Measurements from ENCODE around the gene CUBN.

The CUBN gene

DNA sequence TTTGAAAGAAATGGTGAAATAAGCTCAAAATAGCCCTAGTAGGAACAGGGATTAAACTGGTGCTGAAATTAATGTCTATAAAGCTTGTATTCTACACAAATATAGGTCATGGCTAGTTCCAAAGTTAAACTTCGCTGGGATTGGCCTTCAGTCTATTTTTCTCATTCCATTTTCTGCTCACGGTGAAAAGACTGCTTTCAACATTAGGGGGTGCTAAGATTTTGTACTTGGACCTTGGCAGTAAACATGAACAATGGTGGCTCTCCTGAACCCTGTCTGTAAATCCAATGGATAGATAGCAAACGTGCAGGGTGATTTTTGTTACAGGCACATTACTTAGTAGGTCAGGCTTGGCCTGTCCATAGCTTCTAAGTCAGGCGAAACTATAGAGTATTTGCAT, 276.4 kb downstream of the CUBN start:
- H3K9me3 ChIP-seq (ENCODE audit: control insufficient read depth, insufficient read depth, low read depth, low read length): no peaks in the 10 kb centered on the region
- no peak overlapping the region for H3K27ac ChIP-seq (ENCODE audit: extremely low read depth, low read depth, low read length)
- H3K36me3 ChIP-seq (ENCODE audit: control insufficient read depth in 2 of 2, insufficient read depth in 1 of 2, low read length in 2 of 2): no peaks in the 10 kb centered on the region
- POLR2A ChIA-PET: interaction anchor here (1.4 kb wide), 1 partner anchor 36 kb away, joined by 5 read pairs; the partner anchor contains the start of gene RSU1
- peaks cover 4% of the 10 kb centered on the region; the same call in 1 of the 2 replicates for H3K4me1 ChIP-seq (ENCODE audit: control insufficient read depth, insufficient read depth, low read length)
- CTCF ChIA-PET: interaction anchor here (0.5 to 1.6 kb wide), 18 partner anchors 10 to 553 kb away, joined by 3 to 9 read pairs (median 4); no protein-coding TSS in a partner anchor
- no peak overlapping the region for H3K4me3 ChIP-seq (ENCODE audit: low read depth, low read length)
- no peak for TF ChIP-seq ZNF521 (tag by site-specific recombination; IDR thresholded peaks at IDR 0.05)
- TF ChIP-seq SALL2 (tag by site-specific recombination; IDR thresholded peaks at IDR 0.05; ENCODE audit: borderline replicate concordance): no peak
- peak; percentile 74 for TF ChIP-seq ZNF654 (tag by site-specific recombination; IDR thresholded peaks at IDR 0.05; ENCODE audit: low read depth)

DNA sequence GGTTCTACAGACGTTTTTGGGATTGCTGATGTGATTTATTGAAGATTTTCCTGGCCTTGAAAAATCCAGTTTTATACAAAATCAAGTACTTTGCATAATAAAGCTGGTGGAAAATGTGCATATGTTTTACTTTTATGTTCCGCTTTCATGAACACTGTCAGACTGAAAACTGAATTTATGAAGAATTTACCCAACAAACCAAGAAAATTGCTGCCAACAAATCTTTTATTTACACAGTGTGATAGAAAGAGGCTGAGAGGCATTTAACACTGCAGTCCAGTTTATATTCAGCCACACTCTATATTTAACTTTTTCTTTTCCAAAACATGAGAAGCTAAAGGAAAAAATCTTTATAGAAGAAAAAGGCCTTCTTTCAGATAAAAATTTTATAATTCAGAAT, 277.0 kb downstream of the CUBN start:
- Histone ChIP-seq H3K36me3 (ENCODE audit: control insufficient read depth in 2 of 2, insufficient read depth in 1 of 2, low read length in 2 of 2) (no peaks in the 10 kb centered on the region), H3K4me1 (ENCODE audit: control insufficient read depth, insufficient read depth, low read length) (peaks cover 4% of the 10 kb centered on the region; the same call in 1 of the 2 replicates), H3K9me3 (ENCODE audit: control insufficient read depth, insufficient read depth, low read depth, low read length) (no peaks in the 10 kb centered on the region), H3K27ac (ENCODE audit: extremely low read depth, low read depth, low read length) (no peak overlapping the region), H3K4me3 (ENCODE audit: low read depth, low read length) (no peak overlapping the region)
- POLR2A ChIA-PET: interaction anchor here (1.4 kb wide), 1 partner anchor 35 kb away, joined by 5 read pairs; the partner anchor contains the start of gene RSU1
- CTCF ChIA-PET: interaction anchor here (0.5 to 1.6 kb wide), 17 partner anchors 11 to 976 kb away, joined by 3 to 9 read pairs (median 3); no protein-coding TSS in a partner anchor
- TF ChIP-seq ZNF658 (tag by site-specific recombination; IDR thresholded peaks at IDR 0.05): no peak
- TF ChIP-seq ZBTB48 (tag by site-specific recombination; IDR thresholded peaks at IDR 0.05): no peak
- TF ChIP-seq MEIS1 (CRISPR knock-in tag; IDR thresholded peaks at IDR 0.05; ENCODE audit: borderline replicate concordance): no peak
- no peak for TF ChIP-seq ZBTB7A (tag by site-specific recombination; IDR thresholded peaks at IDR 0.05; ENCODE audit: low read depth)
- no peak for TF ChIP-seq ZNF10 (tag by site-specific recombination; IDR thresholded peaks at IDR 0.05)
- TF ChIP-seq, protein P1, sequence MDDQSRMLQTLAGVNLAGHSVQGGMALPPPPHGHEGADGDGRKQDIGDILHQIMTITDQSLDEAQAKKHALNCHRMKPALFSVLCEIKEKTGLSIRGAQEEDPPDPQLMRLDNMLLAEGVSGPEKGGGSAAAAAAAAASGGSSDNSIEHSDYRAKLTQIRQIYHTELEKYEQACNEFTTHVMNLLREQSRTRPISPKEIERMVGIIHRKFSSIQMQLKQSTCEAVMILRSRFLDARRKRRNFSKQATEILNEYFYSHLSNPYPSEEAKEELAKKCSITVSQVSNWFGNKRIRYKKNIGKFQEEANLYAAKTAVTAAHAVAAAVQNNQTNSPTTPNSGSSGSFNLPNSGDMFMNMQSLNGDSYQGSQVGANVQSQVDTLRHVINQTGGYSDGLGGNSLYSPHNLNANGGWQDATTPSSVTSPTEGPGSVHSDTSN (CRISPR knock-in tag; IDR thresholded peaks at IDR 0.05): no peak
- TF ChIP-seq SP7 (tag by site-specific recombination; IDR thresholded peaks at IDR 0.05): no peak
- TF ChIP-seq WT1 (tag by site-specific recombination; IDR thresholded peaks at IDR 0.05): no peak

DNA sequence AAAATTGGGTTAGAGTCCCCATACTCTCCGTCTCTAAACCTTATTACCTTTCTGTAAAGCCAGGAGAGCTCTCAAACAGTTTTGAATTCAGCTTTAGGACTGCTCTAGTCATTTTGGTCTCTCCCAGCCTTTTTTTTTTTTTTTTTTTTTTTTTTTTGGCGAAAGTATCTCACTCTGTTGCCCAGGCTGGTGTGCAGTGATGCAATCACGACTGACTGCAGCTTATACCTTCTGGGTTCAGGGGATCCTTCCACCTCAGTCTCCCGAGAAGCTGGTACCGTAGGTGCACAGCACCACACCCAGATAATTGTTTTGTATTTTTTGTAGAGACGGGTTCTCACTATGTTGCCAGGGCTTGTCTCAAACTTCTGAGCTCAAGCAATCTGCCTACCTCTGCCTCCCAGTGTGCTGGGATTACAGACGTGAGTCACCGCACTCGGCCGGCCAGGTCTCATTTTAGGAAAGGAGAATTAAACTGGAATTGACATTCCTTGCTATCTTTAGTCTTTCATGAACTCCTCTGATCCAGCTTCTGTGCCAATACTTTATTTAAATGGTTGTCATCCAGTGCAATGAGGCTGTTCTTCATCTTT, 281.0 kb downstream of the CUBN start:
- H3K36me3 ChIP-seq (ENCODE audit: control insufficient read depth in 2 of 2, insufficient read depth in 1 of 2, low read length in 2 of 2): no peaks in the 10 kb centered on the region
- TF ChIP-seq, protein P2, sequence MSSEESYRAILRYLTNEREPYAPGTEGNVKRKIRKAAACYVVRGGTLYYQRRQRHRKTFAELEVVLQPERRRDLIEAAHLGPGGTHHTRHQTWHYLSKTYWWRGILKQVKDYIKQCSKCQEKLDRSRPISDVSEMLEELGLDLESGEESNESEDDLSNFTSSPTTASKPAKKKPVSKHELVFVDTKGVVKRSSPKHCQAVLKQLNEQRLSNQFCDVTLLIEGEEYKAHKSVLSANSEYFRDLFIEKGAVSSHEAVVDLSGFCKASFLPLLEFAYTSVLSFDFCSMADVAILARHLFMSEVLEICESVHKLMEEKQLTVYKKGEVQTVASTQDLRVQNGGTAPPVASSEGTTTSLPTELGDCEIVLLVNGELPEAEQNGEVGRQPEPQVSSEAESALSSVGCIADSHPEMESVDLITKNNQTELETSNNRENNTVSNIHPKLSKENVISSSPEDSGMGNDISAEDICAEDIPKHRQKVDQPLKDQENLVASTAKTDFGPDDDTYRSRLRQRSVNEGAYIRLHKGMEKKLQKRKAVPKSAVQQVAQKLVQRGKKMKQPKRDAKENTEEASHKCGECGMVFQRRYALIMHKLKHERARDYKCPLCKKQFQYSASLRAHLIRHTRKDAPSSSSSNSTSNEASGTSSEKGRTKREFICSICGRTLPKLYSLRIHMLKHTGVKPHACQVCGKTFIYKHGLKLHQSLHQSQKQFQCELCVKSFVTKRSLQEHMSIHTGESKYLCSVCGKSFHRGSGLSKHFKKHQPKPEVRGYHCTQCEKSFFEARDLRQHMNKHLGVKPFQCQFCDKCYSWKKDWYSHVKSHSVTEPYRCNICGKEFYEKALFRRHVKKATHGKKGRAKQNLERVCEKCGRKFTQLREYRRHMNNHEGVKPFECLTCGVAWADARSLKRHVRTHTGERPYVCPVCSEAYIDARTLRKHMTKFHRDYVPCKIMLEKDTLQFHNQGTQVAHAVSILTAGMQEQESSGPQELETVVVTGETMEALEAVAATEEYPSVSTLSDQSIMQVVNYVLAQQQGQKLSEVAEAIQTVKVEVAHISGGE (tag by site-specific recombination; conservative IDR thresholded peaks at IDR 0.05; ENCODE audit: low read depth): no peak
- TF ChIP-seq BCL11A (tag by site-specific recombination; IDR thresholded peaks at IDR 0.05; ENCODE audit: low read depth): no peak
- TF ChIP-seq ZNF837 (tag by site-specific recombination; IDR thresholded peaks at IDR 0.05): no peak
- no peak for TF ChIP-seq ZNF121 (tag by site-specific recombination; IDR thresholded peaks at IDR 0.05)
- no peak for TF ChIP-seq ZNF596 (tag by site-specific recombination; IDR thresholded peaks at IDR 0.05)
- TF ChIP-seq ZFP3 (tag by site-specific recombination; IDR thresholded peaks at IDR 0.05; ENCODE audit: low read depth): no peak
- no peak for TF ChIP-seq WT1 (tag by site-specific recombination; IDR thresholded peaks at IDR 0.05)
- TF ChIP-seq ZNF362 (tag by site-specific recombination; IDR thresholded peaks at IDR 0.05): peak; percentile 39; the same call in 1 of the 2 replicates
- POLR2A ChIA-PET: no interaction called here
- H3K4me1 ChIP-seq (ENCODE audit: control insufficient read depth, insufficient read depth, low read length): no peaks in the 10 kb centered on the region
- H3K4me3 ChIP-seq (ENCODE audit: low read depth, low read length): no peak overlapping the region
- no peak overlapping the region for H3K27ac ChIP-seq (ENCODE audit: extremely low read depth, low read depth, low read length)
- H3K9me3 ChIP-seq (ENCODE audit: control insufficient read depth, insufficient read depth, low read depth, low read length): no peaks in the 10 kb centered on the region
- CTCF ChIA-PET: interaction anchor here (0.6 to 2.4 kb wide), 4 partner anchors 21 to 560 kb away, joined by 3 to 10 read pairs (median 4); no protein-coding TSS in a partner anchor
